Measurements from ENCODE around the gene PHF21B. TPM values are rescaled to one million over a fixed set of nuclear protein-coding genes. Genes with fewer than 3 reads are reported as not detected.
"Not testable (repeated sequence)": the region's sequence is repeated elsewhere in the genome, so short reads cannot be mapped to it uniquely, and the experiment has no call there.

PHF21B gene
- under 1 TPM; 0.01 to 0.34 (median 0.14) TPM for polyA plus RNA-seq

DNA sequence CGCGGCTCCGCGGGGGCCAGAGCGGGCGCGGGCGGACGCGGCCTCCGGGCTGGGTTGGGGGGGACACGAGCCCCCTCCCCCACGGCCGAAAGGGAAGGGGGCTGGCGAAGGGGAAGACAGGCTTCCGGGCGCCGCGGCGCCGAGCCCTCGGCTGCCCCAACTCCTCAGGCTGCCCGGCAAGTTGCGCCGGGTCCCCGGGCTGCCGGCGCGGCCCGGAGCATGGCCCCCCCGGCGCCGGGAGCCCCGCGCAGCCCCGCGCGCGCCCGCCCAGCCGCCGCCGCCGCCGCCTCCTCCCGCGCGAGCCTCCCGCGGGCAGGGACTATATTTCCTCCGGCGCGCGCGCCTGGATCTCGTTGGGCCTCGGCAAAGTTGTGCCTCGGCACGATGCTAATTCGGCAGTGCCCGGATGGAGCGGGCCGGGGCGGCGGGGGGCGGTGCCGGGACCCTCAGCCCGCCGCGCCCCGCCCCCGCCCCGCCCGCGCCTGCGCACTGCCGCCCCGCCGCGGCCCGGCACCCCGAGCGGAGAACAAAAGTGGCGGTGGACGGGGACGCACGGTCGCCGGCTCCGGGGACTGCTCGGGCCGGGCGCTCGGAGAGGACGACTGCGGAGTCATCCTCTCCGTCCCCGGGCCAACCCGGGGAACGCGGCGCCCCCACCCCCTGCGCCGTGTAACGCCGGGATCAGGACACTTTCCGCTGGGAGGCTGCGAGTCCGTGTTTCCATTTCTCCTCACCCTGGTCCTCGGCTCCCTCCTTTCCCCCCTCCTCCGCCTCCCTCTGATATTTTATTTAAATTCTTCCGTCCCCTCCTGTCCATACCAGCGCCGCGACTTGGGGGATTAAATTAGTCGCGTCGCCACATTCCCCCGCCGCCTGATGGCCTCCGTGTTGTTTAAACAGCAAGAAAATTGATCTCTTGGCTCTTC, at the start of gene PHF21B:
Gene PHF21B, minus strand, starts transcription at position 400 of the 926 bp plus-strand sequence. CDS start 456 bp downstream, outside the sequence.
- 0 to 1% (median 1%) methylated on average over 73 to 118 of the region's 121 CpGs for WGBS, 3 donors

GRCh38 chr22:45059296-45059695, 49.5 kb upstream of the PHF21B start:
- WGBS, 3 donors: 88 to 93% (median 89%) methylated on average over 5 of the region's 5 CpGs
- no peak overlapping the region for H3K27ac ChIP-seq (ENCODE audit: low read depth, low read length)

More for the DNA sequence above, at the start of gene PHF21B:
- no peak within 1 kb of the TSS for H3K27ac ChIP-seq (ENCODE audit: low read depth, low read length)

- WGBS, 3 donors: 72% methylated on average over 2 of the region's 2 CpGs
- H3K27ac ChIP-seq (ENCODE audit: low read depth, low read length): no peak overlapping the region
These were observed 48.8 kb upstream of the PHF21B start for GRCh38 chr22:45058622-45058912.

GRCh38 chr22:45055936-45056335, 46.1 kb upstream of the PHF21B start:
- WGBS, 3 donors: 78 to 84% (median 81%) methylated on average over 15 of the region's 15 CpGs
- H3K27ac ChIP-seq (ENCODE audit: low read depth, low read length): no peak overlapping the region

DNA sequence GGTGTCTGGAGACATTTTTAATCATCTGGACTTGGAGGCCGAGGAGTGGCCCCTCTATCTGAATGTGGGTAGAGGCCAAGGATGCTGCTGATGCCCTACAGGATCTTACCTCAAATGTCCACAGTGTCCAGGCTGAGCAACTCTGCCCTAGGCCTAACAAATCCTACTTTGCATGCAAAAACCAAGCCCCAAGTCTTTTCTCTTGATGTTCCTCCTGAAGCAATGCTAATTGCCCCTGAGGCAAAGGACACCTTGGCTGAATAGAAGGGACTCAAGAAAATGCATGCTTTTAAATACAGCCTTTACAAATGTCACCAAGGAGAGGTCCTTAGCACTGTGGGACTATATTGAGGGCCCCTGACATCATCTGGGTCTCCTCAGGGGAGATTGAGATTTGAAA, 43.8 kb upstream of the PHF21B start:
- H3K27ac ChIP-seq (ENCODE audit: low read depth, low read length): no peak overlapping the region
- 57 to 73% (median 62%) methylated on average over 1 of the region's 1 CpG for WGBS, 3 donors

DNA sequence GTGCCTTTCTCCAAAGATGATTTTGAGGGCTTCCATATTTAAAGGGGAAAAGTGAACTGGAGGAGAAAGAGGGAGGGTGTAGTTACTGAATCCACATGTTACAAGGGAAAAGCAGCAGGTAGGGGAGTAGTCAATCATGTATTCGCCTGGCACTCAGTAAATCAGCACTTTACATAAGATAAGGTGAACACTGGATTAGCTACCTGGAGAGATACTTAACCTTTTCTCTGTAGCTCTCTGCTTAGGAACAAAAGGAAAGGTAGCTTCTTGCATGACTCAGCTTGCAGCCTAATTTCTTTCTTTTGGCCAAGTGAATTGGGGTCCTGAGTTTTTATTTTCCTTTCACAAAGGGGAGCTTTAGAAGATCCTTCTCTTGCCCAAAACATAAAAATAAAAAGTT, 43.3 kb upstream of the PHF21B start:
- WGBS, 3 donors: 36 to 70% (median 63%) methylated on average over 1 of the region's 1 CpG

GRCh38 chr22:45052665-45053064, 42.9 kb upstream of the PHF21B start:
- 27 to 37% (median 35%) methylated on average over 3 of the region's 3 CpGs for WGBS, 3 donors
- H3K27ac ChIP-seq (ENCODE audit: low read depth, low read length): not testable (repeated sequence)

More for the DNA sequence above, 43.3 kb upstream of the PHF21B start:
- no peak overlapping the region for H3K27ac ChIP-seq (ENCODE audit: low read depth, low read length)

GRCh38 chr22:45051946-45052345, 42.1 kb upstream of the PHF21B start:
- H3K27ac ChIP-seq (ENCODE audit: low read depth, low read length): no peak overlapping the region
- WGBS, 3 donors: 75 to 90% (median 79%) methylated on average over 10 of the region's 10 CpGs

GRCh38 chr22:45051419-45051818, 41.6 kb upstream of the PHF21B start:
- 76 to 93% (median 90%) methylated on average over 8 of the region's 8 CpGs for WGBS, 3 donors
- no peak overlapping the region for H3K27ac ChIP-seq (ENCODE audit: low read depth, low read length)

GRCh38 chr22:45047260-45047659, 37.5 kb upstream of the PHF21B start:
- 17 to 31% (median 29%) methylated on average over 6 of the region's 6 CpGs for WGBS, 3 donors
- H3K27ac ChIP-seq (ENCODE audit: low read depth, low read length): no peak overlapping the region

GRCh38 chr22:45045208-45045607, 35.4 kb upstream of the PHF21B start:
- no peak overlapping the region for H3K27ac ChIP-seq (ENCODE audit: low read depth, low read length)
- WGBS, 3 donors: 39 to 45% (median 43%) methylated on average over 7 of the region's 7 CpGs

DNA sequence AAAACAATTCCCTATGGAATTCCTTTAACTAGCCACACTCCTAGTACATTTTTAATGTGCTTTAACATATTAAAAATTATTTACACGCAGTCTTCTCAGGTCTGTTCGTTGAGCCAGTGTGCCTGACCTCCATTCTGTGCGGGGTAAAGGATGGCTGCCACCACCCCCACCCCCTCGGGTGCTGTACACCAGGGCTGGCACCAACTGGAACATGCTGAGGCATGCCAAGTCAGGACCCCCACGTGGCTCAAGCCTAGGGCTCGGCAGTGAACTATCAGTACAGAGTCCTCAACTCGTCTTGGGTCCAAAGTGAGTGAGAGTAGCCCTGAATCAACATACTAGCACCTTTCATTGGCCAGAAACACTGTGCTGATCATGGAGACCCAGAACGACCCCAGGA, 32.5 kb upstream of the PHF21B start:
- WGBS, 3 donors: 69 to 73% (median 71%) methylated on average over 8 of the region's 8 CpGs
- H3K27ac ChIP-seq (ENCODE audit: low read depth, low read length): no peak overlapping the region

GRCh38 chr22:45039133-45039532, 29.3 kb upstream of the PHF21B start:
- 51 to 67% (median 67%) methylated on average over 8 of the region's 8 CpGs for WGBS, 3 donors
- H3K27ac ChIP-seq (ENCODE audit: low read depth, low read length): no peak overlapping the region

DNA sequence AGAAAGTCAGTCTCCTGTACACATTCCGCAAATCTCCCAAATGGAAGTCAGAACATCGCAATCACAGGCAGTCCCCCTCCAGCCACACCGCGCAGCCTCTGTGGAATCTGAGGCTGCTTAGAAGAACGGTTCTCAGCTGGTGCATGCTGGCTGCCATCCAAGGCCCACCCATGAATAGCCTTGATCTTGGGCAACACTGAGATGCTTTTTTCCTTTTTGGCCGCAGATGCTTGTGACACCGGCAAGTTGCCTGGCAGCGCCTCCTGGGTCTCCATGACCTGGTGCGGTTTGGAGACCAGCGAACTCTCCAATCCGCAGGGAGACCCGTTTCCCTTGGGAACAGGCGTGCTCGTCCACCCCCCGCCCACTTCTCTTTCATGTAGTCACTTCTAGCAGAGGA, 26.3 kb upstream of the PHF21B start:
- H3K27ac ChIP-seq (ENCODE audit: low read depth, low read length): no peak overlapping the region
- 56 to 75% (median 72%) methylated on average over 15 of the region's 15 CpGs for WGBS, 3 donors

DNA sequence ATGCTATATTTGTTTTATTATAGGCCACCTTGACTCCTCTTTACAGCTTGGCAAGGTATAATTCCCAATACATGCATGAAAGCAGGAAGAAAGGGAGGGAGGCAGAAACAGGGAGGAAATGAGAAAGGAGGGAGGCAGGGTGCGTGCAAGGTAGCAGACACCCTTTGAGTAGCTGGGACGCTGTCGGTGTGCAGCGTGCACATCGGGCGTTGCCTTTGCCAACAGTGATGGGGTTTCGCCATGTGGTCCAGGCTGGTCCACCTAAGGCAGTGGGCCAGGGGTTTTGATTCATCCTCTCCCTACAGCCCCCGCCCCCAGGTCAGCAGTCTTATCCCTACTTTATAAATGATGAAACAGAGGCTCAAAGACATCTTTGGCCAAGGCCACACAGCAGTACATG, 25.0 kb upstream of the PHF21B start:
- no peak overlapping the region for H3K27ac ChIP-seq (ENCODE audit: low read depth, low read length)
- 87 to 92% (median 90%) methylated on average over 8 of the region's 8 CpGs for WGBS, 3 donors

DNA sequence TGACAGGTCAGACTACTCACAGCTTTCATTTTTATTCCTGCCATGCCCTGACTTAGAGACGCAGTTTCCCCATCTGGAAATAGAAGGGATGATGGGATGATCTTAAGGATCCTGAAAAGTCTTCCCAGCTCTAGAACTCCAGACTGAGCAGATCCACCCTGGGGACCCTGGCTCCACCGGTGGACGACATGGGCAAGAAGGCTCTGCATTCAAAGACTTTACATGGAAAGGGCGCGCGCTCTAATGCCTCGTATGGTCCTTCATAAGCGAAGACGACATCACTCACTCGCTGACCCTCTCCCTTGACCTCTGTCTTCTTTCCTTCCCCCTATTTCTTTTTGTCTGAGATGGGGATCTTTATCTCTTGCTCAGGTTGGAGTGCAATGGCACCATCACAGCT, 24.4 kb upstream of the PHF21B start:
- H3K27ac ChIP-seq (ENCODE audit: low read depth, low read length): no peak overlapping the region
- 82 to 92% (median 87%) methylated on average over 10 of the region's 10 CpGs for WGBS, 3 donors

DNA sequence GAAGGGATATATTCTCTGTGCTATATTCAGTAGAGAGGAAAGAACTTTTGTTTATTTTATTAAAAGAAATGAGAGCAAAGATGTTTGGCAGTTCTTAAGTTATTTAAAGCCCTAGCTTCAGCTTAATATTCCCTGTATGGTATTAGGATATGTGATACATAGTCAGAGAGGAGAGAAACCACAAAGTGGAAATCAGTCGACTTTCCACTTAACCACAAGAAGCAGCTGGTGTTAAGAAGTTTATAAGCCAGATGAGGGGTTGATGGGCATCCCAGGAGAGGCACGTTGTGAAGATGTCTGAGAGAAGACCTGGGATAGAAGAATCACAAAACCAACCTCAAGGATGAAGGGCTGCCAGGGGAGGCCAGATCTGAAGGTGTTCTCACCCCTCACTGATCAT, 23.3 kb upstream of the PHF21B start:
- 13 to 35% (median 15%) methylated on average over 2 of the region's 2 CpGs for WGBS, 3 donors
- H3K27ac ChIP-seq (ENCODE audit: low read depth, low read length): no peak overlapping the region

- no peak overlapping the region for H3K27ac ChIP-seq (ENCODE audit: low read depth, low read length)
- WGBS, 3 donors: 64 to 85% (median 81%) methylated on average over 1 of the region's 1 CpG
These were observed 22.0 kb upstream of the PHF21B start for GRCh38 chr22:45031629-45032403.

DNA sequence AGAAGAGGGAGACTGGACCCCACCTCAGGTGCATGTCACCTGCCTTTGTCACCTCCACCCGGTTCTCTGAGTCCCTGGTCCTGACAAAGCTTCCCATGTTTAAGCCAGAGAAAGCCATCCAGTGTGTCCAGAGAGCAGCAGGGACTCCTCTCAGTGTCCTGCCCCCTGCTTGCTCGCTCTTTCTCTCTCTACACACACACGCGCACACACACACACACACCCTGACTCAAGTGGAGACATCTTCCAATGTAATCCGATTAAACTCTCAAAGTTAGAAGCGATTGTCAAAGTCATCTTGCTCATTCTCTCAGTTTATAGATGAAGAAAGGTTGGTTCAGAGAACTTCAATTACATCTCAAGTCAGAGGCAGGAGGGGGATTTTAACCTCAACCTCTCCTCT, 19.7 kb upstream of the PHF21B start:
- WGBS, 3 donors: 62 to 82% (median 65%) methylated on average over 6 of the region's 6 CpGs
- no peak overlapping the region for H3K27ac ChIP-seq (ENCODE audit: low read depth, low read length)

Measured in adipose tissue (tissue), 3 donors.